ENCODE results near the gene KSR1.

The KSR1 gene

GRCh38 chr17:27590864-27591263 is 134.6 kb downstream of the KSR1 start:
- DNase-seq (ENCODE audit: low read depth, low spot score), result no peak

- no peak for DNase-seq (ENCODE audit: low read depth, low spot score)
Measured at GRCh38 chr17:27591986-27592385, 135.7 kb downstream of the KSR1 start.

GRCh38 chr17:27593232-27593856 is 137.1 kb downstream of the KSR1 start:
- DNase-seq (ENCODE audit: low read depth, low spot score), result no peak

GRCh38 chr17:27593857-27594255 is 137.6 kb downstream of the KSR1 start:
- DNase-seq (ENCODE audit: low read depth, low spot score), result no peak

- no peak for DNase-seq (ENCODE audit: low read depth, low spot score)
Measured at GRCh38 chr17:27595208-27595607, 139.0 kb downstream of the KSR1 start.

GRCh38 chr17:27596096-27596495 is 139.8 kb downstream of the KSR1 start:
- no peak for DNase-seq (ENCODE audit: low read depth, low spot score)

- DNase-seq (ENCODE audit: low read depth, low spot score), result no peak
Measured at GRCh38 chr17:27596566-27597187, 140.4 kb downstream of the KSR1 start.

- DNase-seq (ENCODE audit: low read depth, low spot score), result no peak
Measured at GRCh38 chr17:27597188-27597580, 140.9 kb downstream of the KSR1 start.

- DNase-seq (ENCODE audit: low read depth, low spot score), result no peak
Measured at GRCh38 chr17:27597783-27598320, 141.6 kb downstream of the KSR1 start.

GRCh38 chr17:27598337-27599050 is 142.2 kb downstream of the KSR1 start:
- DNase-seq (ENCODE audit: low read depth, low spot score), result no peak

GRCh38 chr17:27600471-27600870 is 144.2 kb downstream of the KSR1 start:
- no peak for DNase-seq (ENCODE audit: low read depth, low spot score)

- DNase-seq (ENCODE audit: low read depth, low spot score), result peak; percentile 77
Measured at GRCh38 chr17:27601069-27601974, 145.1 kb downstream of the KSR1 start.

- no peak for DNase-seq (ENCODE audit: low read depth, low spot score)
Measured at GRCh38 chr17:27601975-27602302, 145.7 kb downstream of the KSR1 start.

GRCh38 chr17:27602721-27603420 is 146.6 kb downstream of the KSR1 start:
- peak; percentile 91 for DNase-seq (ENCODE audit: low read depth, low spot score)

GRCh38 chr17:27603421-27603770 is 147.1 kb downstream of the KSR1 start:
- DNase-seq (ENCODE audit: low read depth, low spot score), result no peak

- DNase-seq (ENCODE audit: low read depth, low spot score), result no peak
Measured at GRCh38 chr17:27603880-27604794, 147.9 kb downstream of the KSR1 start.

- no peak for DNase-seq (ENCODE audit: low read depth, low spot score)
Measured at GRCh38 chr17:27605409-27605808, 149.2 kb downstream of the KSR1 start.

- DNase-seq (ENCODE audit: low read depth, low spot score), result no peak
Measured at GRCh38 chr17:27607521-27608091, 151.4 kb downstream of the KSR1 start.

- DNase-seq (ENCODE audit: low read depth, low spot score), result no peak
Measured at GRCh38 chr17:27608328-27609230, 152.3 kb downstream of the KSR1 start.

Data from ELF-1 (cell line).